H1 (cell line): ENCODE measurements around the gene FOXF1. TPM values are rescaled to one million over a fixed set of nuclear protein-coding genes. Genes with fewer than 3 reads are reported as not detected.

Source experiments
- CTCF ChIA-PET: fragments of 300-600 bp; sonication (Branson Sonifier 250); formaldehyde crosslinking; loops from one replicate; lab custom pipeline; 2021; ENCODE audit not compliant: partially characterized antibody; lab: Charles Lee
- POLR2A ChIA-PET: fragments of 300-600 bp; sonication (Branson Sonifier 250); formaldehyde crosslinking; loops from one replicate; lab custom pipeline; 2021; ENCODE audit warnings: inconsistent platforms; ENCODE audit not compliant: partially characterized antibody; lab: Charles Lee
- DNase-seq, 2 experiments: peaks; one replicate each; pipeline versions ENCODE4 v3.0.0 to v3.0.0-alpha.2; 2010 to 2022; ENCODE audit warnings: low spot score in 2 of 2, low read depth in 1 of 2, mixed read lengths in 1 of 2
- FAIRE-seq: peaks from 2 replicates; lab custom pipeline; 2011; peaks lifted over from hg19 to GRCh38; lab: Jason Lieb, UNC
- H2AFZ ChIP-seq: 2 replicates; pipeline ENCODE4 v1.8.1; 2012; ENCODE audit warnings: low read length, inconsistent platforms
- H2AK5ac ChIP-seq: 2 replicates; pipeline ENCODE4 v1.6.1; 2013; ENCODE audit warnings: low read depth, low read length
- H2BK120ac ChIP-seq: replicated peaks from 2 replicates; pipeline ENCODE3; 2013; ENCODE audit warnings: low read depth, low read length, inconsistent platforms
- H2BK12ac ChIP-seq: 2 replicates; pipeline ENCODE4 v1.6.1; 2013; ENCODE audit warnings: low read depth, low read length
- H2BK15ac ChIP-seq: 2 replicates; pipeline ENCODE4 v1.6.1; 2013; ENCODE audit warnings: low read length
- H2BK20ac ChIP-seq: 2 replicates; pipeline ENCODE4 v1.6.1; 2013; ENCODE audit warnings: low read length
- H2BK5ac ChIP-seq: 2 replicates; pipeline ENCODE4 v1.6.1; 2013; ENCODE audit warnings: low read depth, low read length
- H3K14ac ChIP-seq: 2 replicates; pipeline ENCODE4 v1.6.1; 2013; ENCODE audit warnings: inconsistent platforms; ENCODE audit not compliant: insufficient read length
- H3K18ac ChIP-seq: 2 replicates; pipeline ENCODE4 v1.6.1; 2013; ENCODE audit warnings: low read length; ENCODE audit errors: extremely low read depth
- H3K23ac ChIP-seq: 2 replicates; pipeline ENCODE4 v1.6.1; 2013; ENCODE audit warnings: inconsistent platforms; ENCODE audit not compliant: insufficient read length
- H3K23me2 ChIP-seq: 2 replicates; pipeline ENCODE4 v1.6.1; 2013; ENCODE audit warnings: low read depth, low read length
- H3K27ac ChIP-seq: 2 replicates; pipeline ENCODE4 v1.6.1; 2011; ENCODE audit warnings: low read depth, low read length, inconsistent platforms
- H3K27me3 ChIP-seq, 4 experiments: replicated peaks in 1 of 4; 1 replicate in 1 of 4; 2 replicates in 3 of 4; pipeline versions ENCODE4 v1.6.1 to v1.8.1; 2011 to 2013; ENCODE audit warnings: low read length in 3 of 4, mild to moderate bottlenecking in 3 of 4, inconsistent platforms in 2 of 4, mixed read lengths in 2 of 4, moderate library complexity in 1 of 4; ENCODE audit not compliant: control insufficient read depth in 3 of 4, insufficient read depth in 3 of 4; ENCODE audit errors: extremely low read depth in 1 of 4
- H3K36me3 ChIP-seq, 4 experiments: 2 replicates each; pipeline versions ENCODE4 v1.6.1 to v1.8.1; 2011 to 2013; ENCODE audit warnings: mild to moderate bottlenecking in 4 of 4, low read length in 3 of 4, moderate library complexity in 2 of 4, control low read depth in 1 of 4, inconsistent platforms in 1 of 4; ENCODE audit not compliant: insufficient read depth in 4 of 4, control insufficient read depth in 2 of 4
- H3K4ac ChIP-seq: replicated peaks from 2 replicates; pipeline ENCODE3; 2013; ENCODE audit warnings: low read length, low read depth, mixed read lengths, inconsistent platforms; ENCODE audit not compliant: insufficient read length
- H3K4me1 ChIP-seq, 4 experiments: replicated peaks in 1 of 4; 1 replicate in 1 of 4; 2 replicates in 3 of 4; pipeline versions ENCODE4 v1.6.1 to v1.8.1; 2011 to 2013; ENCODE audit warnings: low read length in 3 of 4, inconsistent platforms in 2 of 4, mixed read lengths in 1 of 4; ENCODE audit not compliant: insufficient read depth in 4 of 4, control insufficient read depth in 3 of 4
- H3K4me2 ChIP-seq, 2 experiments: 2 replicates each; pipeline versions ENCODE4 v1.6.1 to v1.8.1; 2011 to 2013; ENCODE audit warnings: low read depth in 2 of 2, low read length in 2 of 2, control low read depth in 1 of 2, inconsistent platforms in 1 of 2, mild to moderate bottlenecking in 1 of 2; ENCODE audit not compliant: insufficient read depth in 1 of 2
- H3K4me3 ChIP-seq, 4 experiments: fragments of 200-600, 300-600 bp in 1 of 4; sonication (generic), shearing (Covaris generic), sonication (Bioruptor Twin) in 1 of 4; 2 replicates each; pipeline versions ENCODE4 v1.5.1 to v1.8.1; 2011 to 2016; ENCODE audit warnings: low read length in 4 of 4, low read depth in 3 of 4, control low read depth in 2 of 4, inconsistent platforms in 2 of 4, mild to moderate bottlenecking in 2 of 4, mixed read lengths in 1 of 4, moderate library complexity in 1 of 4; ENCODE audit not compliant: insufficient read depth in 2 of 4; ENCODE audit errors: extremely low read depth in 1 of 4
- H3K56ac ChIP-seq: replicated peaks from 2 replicates; pipeline ENCODE3; 2013; ENCODE audit warnings: low read depth, mild to moderate bottlenecking, mixed read lengths, low read length, inconsistent platforms; ENCODE audit not compliant: insufficient read length
- H3K79me1 ChIP-seq: 2 replicates; pipeline ENCODE4 v1.6.1; 2013; ENCODE audit warnings: low read depth, low read length, control low read depth
- H3K79me2 ChIP-seq, 2 experiments: 2 replicates each; pipeline versions ENCODE4 v1.6.1 to v1.8.1; 2012 to 2013; ENCODE audit warnings: low read length in 2 of 2, mild to moderate bottlenecking in 2 of 2, inconsistent platforms in 1 of 2; ENCODE audit not compliant: insufficient read depth in 2 of 2, control insufficient read depth in 1 of 2
- H3K9ac ChIP-seq, 4 experiments: replicated peaks in 1 of 4; 1 replicate in 1 of 4; 2 replicates in 3 of 4; pipeline versions ENCODE4 v1.6.1 to v1.8.1; 2011 to 2013; ENCODE audit warnings: low read depth in 3 of 4, low read length in 3 of 4, control low read depth in 2 of 4, mild to moderate bottlenecking in 2 of 4, moderate library complexity in 2 of 4, inconsistent platforms in 1 of 4; ENCODE audit errors: extremely low read depth in 1 of 4
- H3K9me3 ChIP-seq, 2 experiments: 2 replicates each; pipeline versions ENCODE4 v1.6.1 to v1.8.1; 2012 to 2013; ENCODE audit warnings: mild to moderate bottlenecking in 2 of 2, moderate library complexity in 2 of 2, control low read depth in 1 of 2, inconsistent platforms in 1 of 2, low read depth in 1 of 2, low read length in 1 of 2, mixed read lengths in 1 of 2; ENCODE audit not compliant: insufficient read depth in 2 of 2
- H4K20me1 ChIP-seq, 2 experiments: replicated peaks in 1 of 2; 2 replicates each; pipeline versions ENCODE3 to v1.8.1; 2011 to 2013; ENCODE audit warnings: inconsistent platforms in 2 of 2, low read length in 2 of 2, mild to moderate bottlenecking in 1 of 2; ENCODE audit not compliant: insufficient read depth in 2 of 2, control insufficient read depth in 1 of 2
- H4K5ac ChIP-seq: 2 replicates; pipeline ENCODE4 v1.6.1; 2013; ENCODE audit warnings: low read length, low read depth, mixed read lengths, inconsistent platforms; ENCODE audit not compliant: insufficient read length
- H4K8ac ChIP-seq: 2 replicates; pipeline ENCODE4 v1.8.0; 2013; ENCODE audit warnings: mild to moderate bottlenecking, moderate library complexity, low read length, inconsistent platforms; ENCODE audit not compliant: insufficient read depth; ENCODE audit errors: extremely low read depth
- H4K91ac ChIP-seq: replicated peaks from 2 replicates; pipeline ENCODE3; 2013; ENCODE audit warnings: low read length, mixed read lengths, inconsistent platforms; ENCODE audit not compliant: insufficient read length
- ATF2 ChIP-seq: IDR thresholded peaks from 2 replicates; pipeline ENCODE4 v1.6.1; 2012; ENCODE audit warnings: low read length, inconsistent platforms
- CBX5 ChIP-seq: fragments of 300-800, 300-1000 bp; sonication (generic); IDR thresholded peaks from 2 replicates; pipeline ENCODE4 v1.7.1; 2016; ENCODE audit warnings: antibody characterized with exemption, low read length, low read depth
- CBX8 ChIP-seq: fragments of 300-800, 300-1000 bp; sonication (generic); IDR thresholded peaks from 2 replicates; pipeline ENCODE4 v1.7.1; 2016; ENCODE audit warnings: low read depth, low read length, borderline replicate concordance
- CEBPB ChIP-seq: IDR thresholded peaks from 2 replicates; pipeline ENCODE4 v1.6.1; 2012; ENCODE audit warnings: low read depth, low read length
- CHD2 ChIP-seq: IDR thresholded peaks from 2 replicates; pipeline ENCODE4 v1.6.1; 2012; ENCODE audit warnings: low read length, improper control_type of control experiment
- EGR1 ChIP-seq: IDR thresholded peaks from 2 replicates; pipeline ENCODE4 v1.6.1; 2011; ENCODE audit warnings: low read depth, low read length, borderline replicate concordance
- RAD21 ChIP-seq, 2 experiments: IDR thresholded peaks in 1 of 2; conservative IDR thresholded peaks in 1 of 2; 2 replicates each; pipeline ENCODE4 v1.6.1; 2011; ENCODE audit warnings: low read depth in 2 of 2, low read length in 2 of 2, improper control_type of control experiment in 1 of 2, inconsistent platforms in 1 of 2, mild to moderate bottlenecking in 1 of 2, moderate library complexity in 1 of 2
- RNF2 ChIP-seq: fragments of 200-900, 300-1000 bp; sonication (generic); IDR thresholded peaks from 2 replicates; pipeline ENCODE4 v1.7.1; 2016; ENCODE audit warnings: borderline replicate concordance, low read depth, mild to moderate bottlenecking, antibody characterized with exemption, low read length; ENCODE audit not compliant: poor library complexity, severe bottlenecking; ENCODE audit errors: missing control alignments
- SRF ChIP-seq: IDR thresholded peaks from 2 replicates; pipeline ENCODE4 v1.6.1; 2011; ENCODE audit warnings: mild to moderate bottlenecking, low read depth, low read length, moderate library complexity
- TCF12 ChIP-seq: IDR thresholded peaks from 2 replicates; pipeline ENCODE4 v1.6.1; 2011; ENCODE audit warnings: low read depth, mild to moderate bottlenecking, low read length
- USF2 ChIP-seq: IDR thresholded peaks from 2 replicates; pipeline ENCODE4 v1.6.1; 2011; ENCODE audit warnings: low read length, improper control_type of control experiment
- YY1 ChIP-seq: IDR thresholded peaks from 2 replicates; pipeline ENCODE4 v1.6.1; 2011; ENCODE audit warnings: low read depth, mild to moderate bottlenecking, low read length
- polyA plus RNA-seq, 7 experiments: library from polyadenylated mRNA; depleted of rRNA in 3 of 7; stranded (reverse) in 5 of 7; unstranded in 2 of 7; fragments of >200 nt in 5 of 7; fragments of 200-250 nt in 2 of 7; gene quantifications; 1 replicate in 5 of 7; 2 replicates in 1 of 7; 4 replicates in 1 of 7; pipeline versions ENCODE4 v1.2.1 to v1.2.3, GENCODE V29; 2011 to 2013; ENCODE audit warnings: missing spikeins in 2 of 7, mixed read lengths in 2 of 7
- total RNA-seq: library from RNA; stranded (reverse); fragmentation: NEBNext Ultra II Directional; extraction: Animal tissue kit (Norgen Biotek cat#: 25700); gene quantifications from 2 replicates; pipeline ENCODE4 v1.2.1, GENCODE V29; 2021

Gene FOXF1
- total and polyA plus RNA-seq, 2 of the 8 experiments (the other 6 are each of a cell fraction or from before 2014, with no cell fraction given): 0.02 TPM; not detected in 1

GRCh38 chr16:86461037-86461436 lies 49.3 kb upstream of the FOXF1 start:
- H3K56ac ChIP-seq: no peak overlapping the region
- H3K79me1 ChIP-seq: no peaks in the 10 kb centered on the region
- H2BK20ac ChIP-seq: no peak overlapping the region
- H3K27ac ChIP-seq: no peak overlapping the region
- POLR2A ChIA-PET: no interaction called here
- H3K4me3 ChIP-seq: no peak overlapping the region
- no peak overlapping the region for H2BK15ac ChIP-seq
- H3K9ac ChIP-seq: no peak overlapping the region
- H4K5ac ChIP-seq: no peak overlapping the region
- H3K9me3 ChIP-seq: peaks cover 6% of the 10 kb centered on the region in 2 experiments
- no peak overlapping the region for H3K14ac ChIP-seq
- no peak overlapping the region for H4K8ac ChIP-seq
- H2BK12ac ChIP-seq: no peak overlapping the region
- no peak overlapping the region for H2AK5ac ChIP-seq
- CTCF ChIA-PET: interaction anchor here (1.3 to 1.6 kb wide), 2 partner anchors 16 to 57 kb away, joined by 3 to 5 read pairs; no protein-coding TSS in a partner anchor
- H4K20me1 ChIP-seq: peaks cover 0 to 5% of the 10 kb centered on the region in 2 experiments
- H2BK5ac ChIP-seq: no peak overlapping the region
- H3K23ac ChIP-seq: no peak overlapping the region
- no peaks in the 10 kb centered on the region for H3K36me3 ChIP-seq
- no peak for FAIRE-seq
- no peaks in the 10 kb centered on the region for H3K27me3 ChIP-seq
- no peak for DNase-seq
- no peaks in the 10 kb centered on the region for H3K4me1 ChIP-seq
- H3K18ac ChIP-seq: no peak overlapping the region
- no peaks in the 10 kb centered on the region for H3K79me2 ChIP-seq
- no peak overlapping the region for H2BK120ac ChIP-seq
- H4K91ac ChIP-seq: no peak overlapping the region
- H3K4ac ChIP-seq: no peak overlapping the region
- H3K23me2 ChIP-seq: peaks cover 11% of the 10 kb centered on the region; the same call in 1 of the 2 replicates
- no peak overlapping the region for H2AFZ ChIP-seq
- no peak overlapping the region for H3K4me2 ChIP-seq
- no peak for TF ChIP-seq CBX5
- no peak for TF ChIP-seq USF2
- no peak for TF ChIP-seq CBX8
- TF ChIP-seq TCF12: no peak
- no peak for TF ChIP-seq CEBPB
- no peak for TF ChIP-seq ATF2
- no peak for TF ChIP-seq RAD21 (IDR thresholded peaks at IDR 0.05 in 1 of 2, conservative IDR thresholded peaks at IDR 0.05 in 1 of 2; ENCODE audit: low read depth in 2 of 2, low read length in 2 of 2)
- TF ChIP-seq EGR1: no peak
- TF ChIP-seq SRF: no peak
- TF ChIP-seq CHD2: no peak
- no peak for TF ChIP-seq RNF2
- no peak for TF ChIP-seq YY1
